Measurements from ENCODE around the gene C6. TPM values are rescaled to one million over a fixed set of nuclear protein-coding genes. Genes with fewer than 3 reads are reported as not detected.

The C6 gene
- total RNA-seq (2021; fragmentation: NEBNext Ultra II Directional; extraction: Animal tissue kit (Norgen Biotek cat#: 25700)) (not detected in 2 replicates), polyA plus RNA-seq (2011; rRNA removed) (not detected in 2 replicates), polyA minus RNA-seq (2011; rRNA and poly(A)+ RNA removed) (not detected in 2 replicates)
- polyA plus RNA-seq (2011; cell fraction: cytosol; rRNA removed), result not detected
- not detected for polyA plus RNA-seq (2011; cell fraction: nucleus; rRNA removed)
- not detected in 4 replicates for polyA plus RNA-seq (2012, experiment 1 of 2)
- not detected for polyA plus RNA-seq (2012, experiment 2 of 2)
- polyA plus RNA-seq (2013, experiment 1 of 2), result not detected
- not detected for polyA plus RNA-seq (2013, experiment 2 of 2)
- not detected for polyA minus RNA-seq (2011; cell fraction: cytosol; rRNA and poly(A)+ RNA removed)
- not detected for polyA minus RNA-seq (2011; cell fraction: nucleus; rRNA and poly(A)+ RNA removed)
- long read RNA-seq, experiment 1, result 0 reads
- long read RNA-seq, experiment 2, result 0 reads

DNA sequence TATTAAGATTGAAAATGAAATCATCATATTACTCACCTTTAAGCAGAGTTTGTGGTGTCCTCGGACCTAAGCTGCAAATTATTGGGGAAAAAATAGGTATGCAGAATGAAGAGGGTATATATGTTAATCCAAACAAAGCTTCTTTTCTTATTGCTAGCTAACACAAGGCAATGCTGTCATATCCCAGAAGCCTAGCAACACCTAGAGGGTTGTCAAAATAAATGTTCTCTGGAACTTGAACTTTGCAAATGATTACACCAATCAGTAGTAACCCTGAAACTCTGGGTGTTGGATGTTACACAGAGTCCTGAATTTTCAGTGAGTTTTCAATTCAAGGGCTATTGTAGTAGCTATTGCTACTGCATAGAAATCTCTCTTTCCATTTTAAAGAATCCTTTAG lies at the start of gene C6:
Gene C6 (minus strand): TSS at position 193 of the 400 bp plus-strand sequence. CDS start 10,302 bp downstream, outside the sequence.
- Histone ChIP-seq H2AK5ac (ENCODE audit: low read depth, low read length) (no peak within 1 kb of the TSS), H4K5ac (ENCODE audit: insufficient read length, low read depth, low read length) (no peak within 1 kb of the TSS), H2AFZ (ENCODE audit: low read length) (no peak within 1 kb of the TSS), H3K14ac (ENCODE audit: insufficient read length) (no peak within 1 kb of the TSS), H4K8ac (ENCODE audit: extremely low read depth, insufficient read depth, low read length) (no peak within 1 kb of the TSS), H3K27ac (ENCODE audit: low read depth, low read length) (no peak within 1 kb of the TSS), H3K4me2 (ENCODE audit: insufficient read depth in 1 of 2, low read depth in 2 of 2, low read length in 2 of 2) (no peak within 1 kb of the TSS), H2BK5ac (ENCODE audit: low read depth, low read length) (no peak within 1 kb of the TSS), H3K27me3 (replicated peaks in 1 of 4; ENCODE audit: control insufficient read depth in 3 of 4, extremely low read depth in 1 of 4, insufficient read depth in 3 of 4, low read length in 3 of 4) (no peaks in the 10 kb centered on the region), H2BK12ac (ENCODE audit: low read depth, low read length) (no peak within 1 kb of the TSS), H3K4ac (replicated peaks; ENCODE audit: insufficient read length, low read depth, low read length) (no peak within 1 kb of the TSS), H2BK120ac (replicated peaks; ENCODE audit: low read depth, low read length) (no peak within 1 kb of the TSS), H3K9ac (replicated peaks in 1 of 4; ENCODE audit: extremely low read depth in 1 of 4, low read depth in 3 of 4, low read length in 3 of 4) (no peak within 1 kb of the TSS), H3K9me3 (ENCODE audit: insufficient read depth in 2 of 2, low read depth in 1 of 2, low read length in 1 of 2) (no peaks in the 10 kb centered on the region), H2BK20ac (ENCODE audit: low read length) (no peak within 1 kb of the TSS), H3K18ac (ENCODE audit: extremely low read depth, low read length) (no peak within 1 kb of the TSS), H3K79me2 (ENCODE audit: control insufficient read depth in 1 of 2, insufficient read depth in 2 of 2, low read length in 2 of 2) (no peaks in the 10 kb centered on the region), H3K36me3 (ENCODE audit: control insufficient read depth in 2 of 4, insufficient read depth in 4 of 4, low read length in 3 of 4) (no peaks in the 10 kb centered on the region), H2BK15ac (ENCODE audit: low read length) (no peak within 1 kb of the TSS), H4K20me1 (replicated peaks in 1 of 2; ENCODE audit: control insufficient read depth in 1 of 2, insufficient read depth in 2 of 2, low read length in 2 of 2) (no peaks in the 10 kb centered on the region), H3K79me1 (ENCODE audit: low read depth, low read length) (no peaks in the 10 kb centered on the region), H3K56ac (replicated peaks; ENCODE audit: insufficient read length, low read depth, low read length) (no peak within 1 kb of the TSS), H3K4me1 (replicated peaks in 1 of 4; ENCODE audit: control insufficient read depth in 3 of 4, insufficient read depth in 4 of 4, low read length in 3 of 4) (no peaks in the 10 kb centered on the region), H3K23ac (ENCODE audit: insufficient read length) (no peak within 1 kb of the TSS), H3K4me3 (ENCODE audit: extremely low read depth in 1 of 4, insufficient read depth in 2 of 4, low read depth in 3 of 4, low read length in 4 of 4) (no peak within 1 kb of the TSS), H4K91ac (replicated peaks; ENCODE audit: insufficient read length, low read length) (no peak within 1 kb of the TSS), H3K23me2 (ENCODE audit: low read depth, low read length) (no peaks in the 10 kb centered on the region)
- 100% methylated on average over 1 of the region's 1 CpG; no CpG with 5 or more reads in 1 of the 2 experiments for WGBS, 2 experiments (ENCODE audit: extremely low coverage in 1 of 2, insufficient coverage in 1 of 2, insufficient read length in 1 of 2, insufficient replicate concordance in 2 of 2, low coverage in 1 of 2, low lambda C conversion rate in 2 of 2, missing lambda C conversion rate in 1 of 2)
- CTCF ChIA-PET (ENCODE audit: partially characterized antibody), result interaction anchor here (2.1 to 2.3 kb wide), 2 partner anchors 10 to 309 kb away, joined by 6 read pairs; no protein-coding TSS in a partner anchor
- no peak for TF ChIP-seq HDAC2 (IDR thresholded peaks at IDR 0.05; ENCODE audit: borderline replicate concordance in 1 of 2, low read depth in 2 of 2, low read length in 2 of 2)
- TF ChIP-seq TCF12 (IDR thresholded peaks at IDR 0.05; ENCODE audit: low read depth, low read length), result no peak
- TF ChIP-seq, protein P1, sequence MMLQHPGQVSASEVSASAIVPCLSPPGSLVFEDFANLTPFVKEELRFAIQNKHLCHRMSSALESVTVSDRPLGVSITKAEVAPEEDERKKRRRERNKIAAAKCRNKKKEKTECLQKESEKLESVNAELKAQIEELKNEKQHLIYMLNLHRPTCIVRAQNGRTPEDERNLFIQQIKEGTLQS (IDR thresholded peaks at IDR 0.05; ENCODE audit: insufficient read depth, low read depth, low read length), result no peak
- TF ChIP-seq RXRA (IDR thresholded peaks at IDR 0.05; ENCODE audit: insufficient read depth, low read depth, low read length), result no peak
- no peak for TF ChIP-seq ASH2L (IDR thresholded peaks at IDR 0.05; ENCODE audit: low read length)
- TF ChIP-seq CBX8 (IDR thresholded peaks at IDR 0.05; ENCODE audit: borderline replicate concordance, low read depth, low read length), result no peak
- POLR2A ChIA-PET (ENCODE audit: partially characterized antibody), result no interaction called here
- DNase-seq (ENCODE audit: low read depth in 1 of 2, low spot score in 2 of 2), result no peak
- FAIRE-seq, result no peak

Data from H1 (cell line).